ENCODE results near the gene TTLL11. TPM values are rescaled to one million over a fixed set of nuclear protein-coding genes. Genes with fewer than 3 reads are reported as not detected.

The TTLL11 gene
- total and polyA plus RNA-seq, 2 experiments from 2014 or later, result 0.57 to 1.4 TPM

DNA sequence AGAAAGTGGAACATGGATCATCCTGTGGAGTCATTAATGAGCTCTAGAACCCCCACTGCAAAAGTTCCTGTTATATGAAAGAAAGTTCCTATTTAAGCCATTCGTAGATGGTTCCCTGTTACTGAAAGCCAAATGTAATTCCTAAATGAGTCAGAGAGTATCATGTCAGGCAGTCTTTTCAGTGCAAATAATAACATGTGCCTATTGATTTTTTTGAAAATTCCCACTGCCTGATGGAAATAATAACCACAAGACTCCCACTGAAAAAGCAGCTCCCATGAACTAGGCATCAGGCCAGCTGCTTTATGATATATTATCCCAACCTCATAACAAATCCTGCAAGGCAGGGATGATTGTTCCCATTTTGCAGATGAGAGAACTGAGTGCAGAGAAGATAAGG lies 224.5 kb downstream of the TTLL11 start:
- Histone ChIP-seq H4K20me1 (replicated peaks; ENCODE audit: insufficient read depth) (no peaks in the 10 kb centered on the region), H3K27me3 (ENCODE audit: insufficient read depth) (no peaks in the 10 kb centered on the region), H3K4me3 (no peak overlapping the region), H2AFZ (no peak overlapping the region), H3K36me3 (ENCODE audit: insufficient read depth) (no peaks in the 10 kb centered on the region), H3K27ac (ENCODE audit: low read depth) (no peak overlapping the region), H3K9me2 (ENCODE audit: insufficient read depth) (no peaks in the 10 kb centered on the region), H3K4me1 (ENCODE audit: insufficient read depth) (peaks cover 1% of the 10 kb centered on the region), H3F3A (replicated peaks; ENCODE audit: low read depth) (no peaks in the 10 kb centered on the region), H3K79me2 (replicated peaks; ENCODE audit: insufficient read depth) (no peaks in the 10 kb centered on the region), H3K4me2 (no peak overlapping the region)
- Mint-ChIP-seq H3K9me3 (no peaks in the 10 kb centered on the region), H3K36me3 (ENCODE audit: low read depth) (no peaks in the 10 kb centered on the region), H3K27ac (no peak overlapping the region), H3K4me1 (peaks cover 15% of the 10 kb centered on the region), H3K27me3 (ENCODE audit: insufficient read depth, low read depth, poor library complexity) (peaks cover 4% of the 10 kb centered on the region), H3K4me3 (no peak overlapping the region)
- DNase-seq (ENCODE audit: low spot score) (no peak), ATAC-seq (no peak)
- TF ChIP-seq CREB1 (CRISPR knock-in tag; IDR thresholded peaks at IDR 0.05; ENCODE audit: low read depth), result no peak
- TF ChIP-seq JUNB (IDR thresholded peaks at IDR 0.05; ENCODE audit: unreplicated experiment), result no peak
- TF ChIP-seq, protein P1, sequence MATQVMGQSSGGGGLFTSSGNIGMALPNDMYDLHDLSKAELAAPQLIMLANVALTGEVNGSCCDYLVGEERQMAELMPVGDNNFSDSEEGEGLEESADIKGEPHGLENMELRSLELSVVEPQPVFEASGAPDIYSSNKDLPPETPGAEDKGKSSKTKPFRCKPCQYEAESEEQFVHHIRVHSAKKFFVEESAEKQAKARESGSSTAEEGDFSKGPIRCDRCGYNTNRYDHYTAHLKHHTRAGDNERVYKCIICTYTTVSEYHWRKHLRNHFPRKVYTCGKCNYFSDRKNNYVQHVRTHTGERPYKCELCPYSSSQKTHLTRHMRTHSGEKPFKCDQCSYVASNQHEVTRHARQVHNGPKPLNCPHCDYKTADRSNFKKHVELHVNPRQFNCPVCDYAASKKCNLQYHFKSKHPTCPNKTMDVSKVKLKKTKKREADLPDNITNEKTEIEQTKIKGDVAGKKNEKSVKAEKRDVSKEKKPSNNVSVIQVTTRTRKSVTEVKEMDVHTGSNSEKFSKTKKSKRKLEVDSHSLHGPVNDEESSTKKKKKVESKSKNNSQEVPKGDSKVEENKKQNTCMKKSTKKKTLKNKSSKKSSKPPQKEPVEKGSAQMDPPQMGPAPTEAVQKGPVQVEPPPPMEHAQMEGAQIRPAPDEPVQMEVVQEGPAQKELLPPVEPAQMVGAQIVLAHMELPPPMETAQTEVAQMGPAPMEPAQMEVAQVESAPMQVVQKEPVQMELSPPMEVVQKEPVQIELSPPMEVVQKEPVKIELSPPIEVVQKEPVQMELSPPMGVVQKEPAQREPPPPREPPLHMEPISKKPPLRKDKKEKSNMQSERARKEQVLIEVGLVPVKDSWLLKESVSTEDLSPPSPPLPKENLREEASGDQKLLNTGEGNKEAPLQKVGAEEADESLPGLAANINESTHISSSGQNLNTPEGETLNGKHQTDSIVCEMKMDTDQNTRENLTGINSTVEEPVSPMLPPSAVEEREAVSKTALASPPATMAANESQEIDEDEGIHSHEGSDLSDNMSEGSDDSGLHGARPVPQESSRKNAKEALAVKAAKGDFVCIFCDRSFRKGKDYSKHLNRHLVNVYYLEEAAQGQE (IDR thresholded peaks at IDR 0.05; ENCODE audit: unreplicated experiment), result no peak
- no peak for TF ChIP-seq NANOG (IDR thresholded peaks at IDR 0.05; ENCODE audit: borderline replicate concordance)
- TF ChIP-seq EZH2phosphoT487 (IDR thresholded peaks at IDR 0.05; ENCODE audit: unreplicated experiment), result no peak
- TF ChIP-seq EZH2 (IDR thresholded peaks at IDR 0.05; ENCODE audit: low read depth, unreplicated experiment), result no peak
- TF ChIP-seq, protein P2, sequence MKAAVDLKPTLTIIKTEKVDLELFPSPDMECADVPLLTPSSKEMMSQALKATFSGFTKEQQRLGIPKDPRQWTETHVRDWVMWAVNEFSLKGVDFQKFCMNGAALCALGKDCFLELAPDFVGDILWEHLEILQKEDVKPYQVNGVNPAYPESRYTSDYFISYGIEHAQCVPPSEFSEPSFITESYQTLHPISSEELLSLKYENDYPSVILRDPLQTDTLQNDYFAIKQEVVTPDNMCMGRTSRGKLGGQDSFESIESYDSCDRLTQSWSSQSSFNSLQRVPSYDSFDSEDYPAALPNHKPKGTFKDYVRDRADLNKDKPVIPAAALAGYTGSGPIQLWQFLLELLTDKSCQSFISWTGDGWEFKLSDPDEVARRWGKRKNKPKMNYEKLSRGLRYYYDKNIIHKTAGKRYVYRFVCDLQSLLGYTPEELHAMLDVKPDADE (IDR thresholded peaks at IDR 0.05), result no peak
- TF ChIP-seq ZNF114 (CRISPR knock-in tag; IDR thresholded peaks at IDR 0.05), result no peak
- TF ChIP-seq ZNF331 (CRISPR knock-in tag; IDR thresholded peaks at IDR 0.05; ENCODE audit: low read depth), result no peak
- TF ChIP-seq STAT1 (IDR thresholded peaks at IDR 0.05; ENCODE audit: unreplicated experiment), result no peak
- TF ChIP-seq, protein P3, sequence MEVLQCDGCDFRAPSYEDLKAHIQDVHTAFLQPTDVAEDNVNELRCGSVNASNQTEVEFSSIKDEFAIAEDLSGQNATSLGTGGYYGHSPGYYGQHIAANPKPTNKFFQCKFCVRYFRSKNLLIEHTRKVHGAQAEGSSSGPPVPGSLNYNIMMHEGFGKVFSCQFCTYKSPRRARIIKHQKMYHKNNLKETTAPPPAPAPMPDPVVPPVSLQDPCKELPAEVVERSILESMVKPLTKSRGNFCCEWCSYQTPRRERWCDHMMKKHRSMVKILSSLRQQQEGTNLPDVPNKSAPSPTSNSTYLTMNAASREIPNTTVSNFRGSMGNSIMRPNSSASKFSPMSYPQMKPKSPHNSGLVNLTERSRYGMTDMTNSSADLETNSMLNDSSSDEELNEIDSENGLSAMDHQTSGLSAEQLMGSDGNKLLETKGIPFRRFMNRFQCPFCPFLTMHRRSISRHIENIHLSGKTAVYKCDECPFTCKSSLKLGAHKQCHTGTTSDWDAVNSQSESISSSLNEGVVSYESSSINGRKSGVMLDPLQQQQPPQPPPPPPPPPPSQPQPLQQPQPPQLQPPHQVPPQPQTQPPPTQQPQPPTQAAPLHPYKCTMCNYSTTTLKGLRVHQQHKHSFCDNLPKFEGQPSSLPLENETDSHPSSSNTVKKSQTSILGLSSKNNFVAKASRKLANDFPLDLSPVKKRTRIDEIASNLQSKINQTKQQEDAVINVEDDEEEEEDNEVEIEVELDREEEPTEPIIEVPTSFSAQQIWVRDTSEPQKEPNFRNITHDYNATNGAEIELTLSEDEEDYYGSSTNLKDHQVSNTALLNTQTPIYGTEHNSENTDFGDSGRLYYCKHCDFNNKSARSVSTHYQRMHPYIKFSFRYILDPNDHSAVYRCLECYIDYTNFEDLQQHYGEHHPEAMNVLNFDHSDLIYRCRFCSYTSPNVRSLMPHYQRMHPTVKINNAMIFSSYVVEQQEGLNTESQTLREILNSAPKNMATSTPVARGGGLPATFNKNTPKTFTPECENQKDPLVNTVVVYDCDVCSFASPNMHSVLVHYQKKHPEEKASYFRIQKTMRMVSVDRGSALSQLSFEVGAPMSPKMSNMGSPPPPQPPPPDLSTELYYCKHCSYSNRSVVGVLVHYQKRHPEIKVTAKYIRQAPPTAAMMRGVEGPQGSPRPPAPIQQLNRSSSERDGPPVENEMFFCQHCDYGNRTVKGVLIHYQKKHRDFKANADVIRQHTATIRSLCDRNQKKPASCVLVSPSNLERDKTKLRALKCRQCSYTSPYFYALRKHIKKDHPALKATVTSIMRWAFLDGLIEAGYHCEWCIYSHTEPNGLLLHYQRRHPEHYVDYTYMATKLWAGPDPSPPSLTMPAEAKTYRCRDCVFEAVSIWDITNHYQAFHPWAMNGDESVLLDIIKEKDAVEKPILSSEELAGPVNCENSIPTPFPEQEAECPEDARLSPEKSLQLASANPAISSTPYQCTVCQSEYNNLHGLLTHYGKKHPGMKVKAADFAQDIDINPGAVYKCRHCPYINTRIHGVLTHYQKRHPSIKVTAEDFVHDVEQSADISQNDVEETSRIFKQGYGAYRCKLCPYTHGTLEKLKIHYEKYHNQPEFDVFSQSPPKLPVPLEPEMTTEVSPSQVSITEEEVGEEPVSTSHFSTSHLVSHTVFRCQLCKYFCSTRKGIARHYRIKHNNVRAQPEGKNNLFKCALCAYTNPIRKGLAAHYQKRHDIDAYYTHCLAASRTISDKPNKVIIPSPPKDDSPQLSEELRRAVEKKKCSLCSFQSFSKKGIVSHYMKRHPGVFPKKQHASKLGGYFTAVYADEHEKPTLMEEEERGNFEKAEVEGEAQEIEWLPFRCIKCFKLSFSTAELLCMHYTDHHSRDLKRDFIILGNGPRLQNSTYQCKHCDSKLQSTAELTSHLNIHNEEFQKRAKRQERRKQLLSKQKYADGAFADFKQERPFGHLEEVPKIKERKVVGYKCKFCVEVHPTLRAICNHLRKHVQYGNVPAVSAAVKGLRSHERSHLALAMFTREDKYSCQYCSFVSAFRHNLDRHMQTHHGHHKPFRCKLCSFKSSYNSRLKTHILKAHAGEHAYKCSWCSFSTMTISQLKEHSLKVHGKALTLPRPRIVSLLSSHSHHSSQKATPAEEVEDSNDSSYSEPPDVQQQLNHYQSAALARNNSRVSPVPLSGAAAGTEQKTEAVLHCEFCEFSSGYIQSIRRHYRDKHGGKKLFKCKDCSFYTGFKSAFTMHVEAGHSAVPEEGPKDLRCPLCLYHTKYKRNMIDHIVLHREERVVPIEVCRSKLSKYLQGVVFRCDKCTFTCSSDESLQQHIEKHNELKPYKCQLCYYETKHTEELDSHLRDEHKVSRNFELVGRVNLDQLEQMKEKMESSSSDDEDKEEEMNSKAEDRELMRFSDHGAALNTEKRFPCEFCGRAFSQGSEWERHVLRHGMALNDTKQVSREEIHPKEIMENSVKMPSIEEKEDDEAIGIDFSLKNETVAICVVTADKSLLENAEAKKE (CRISPR knock-in tag; IDR thresholded peaks at IDR 0.05), result no peak
- no peak for TF ChIP-seq POLR2AphosphoS5 (IDR thresholded peaks at IDR 0.05; ENCODE audit: low read depth)
- TF ChIP-seq, protein P4, sequence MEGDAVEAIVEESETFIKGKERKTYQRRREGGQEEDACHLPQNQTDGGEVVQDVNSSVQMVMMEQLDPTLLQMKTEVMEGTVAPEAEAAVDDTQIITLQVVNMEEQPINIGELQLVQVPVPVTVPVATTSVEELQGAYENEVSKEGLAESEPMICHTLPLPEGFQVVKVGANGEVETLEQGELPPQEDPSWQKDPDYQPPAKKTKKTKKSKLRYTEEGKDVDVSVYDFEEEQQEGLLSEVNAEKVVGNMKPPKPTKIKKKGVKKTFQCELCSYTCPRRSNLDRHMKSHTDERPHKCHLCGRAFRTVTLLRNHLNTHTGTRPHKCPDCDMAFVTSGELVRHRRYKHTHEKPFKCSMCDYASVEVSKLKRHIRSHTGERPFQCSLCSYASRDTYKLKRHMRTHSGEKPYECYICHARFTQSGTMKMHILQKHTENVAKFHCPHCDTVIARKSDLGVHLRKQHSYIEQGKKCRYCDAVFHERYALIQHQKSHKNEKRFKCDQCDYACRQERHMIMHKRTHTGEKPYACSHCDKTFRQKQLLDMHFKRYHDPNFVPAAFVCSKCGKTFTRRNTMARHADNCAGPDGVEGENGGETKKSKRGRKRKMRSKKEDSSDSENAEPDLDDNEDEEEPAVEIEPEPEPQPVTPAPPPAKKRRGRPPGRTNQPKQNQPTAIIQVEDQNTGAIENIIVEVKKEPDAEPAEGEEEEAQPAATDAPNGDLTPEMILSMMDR (conservative IDR thresholded peaks at IDR 0.05; ENCODE audit: low read depth in 2 of 2), result no peak
